Endothelial cell of umbilical vein (primary cell): Measurements from ENCODE around the gene BLVRA. TPM values are rescaled to one million over a fixed set of nuclear protein-coding genes. Genes with fewer than 3 reads are reported as not detected.

Source experiments
- BruUV-seq: library from RNA; stranded (reverse); fragments of 400-500 nt; replicated peaks from 2 replicates; lab custom pipeline; 2021; lab: Mats Ljungman, UMichigan
- CTCF ChIA-PET: fragments of 300-600, 350-600 bp; sonication (Branson Sonifier 250); formaldehyde crosslinking; loops from one replicate; lab custom pipeline; 2021; ENCODE audit warnings: antibody characterized with exemption, inconsistent platforms; lab: Charles Lee
- POLR2A ChIA-PET: fragments of 300-600, 350-600 bp; sonication (Branson Sonifier 250); formaldehyde crosslinking; loops from one replicate; lab custom pipeline; 2021; ENCODE audit warnings: antibody characterized with exemption, inconsistent platforms; lab: Charles Lee
- DNase-seq: peaks from one replicate; pipeline ENCODE4 v3.0.0-alpha.2; 2011; ENCODE audit warnings: low read depth, low spot score
- FAIRE-seq: peaks from 2 replicates; lab custom pipeline; 2011; peaks lifted over from hg19 to GRCh38; lab: Jason Lieb, UNC
- H2AFZ ChIP-seq: 2 replicates; pipeline ENCODE4 v1.6.0; 2012; ENCODE audit warnings: low read depth, low read length, control low read depth, inconsistent platforms
- H3K27ac ChIP-seq: 2 replicates; pipeline ENCODE4 v1.5.1; 2011; ENCODE audit warnings: low read depth, mild to moderate bottlenecking, control low read depth, low read length, moderate library complexity; ENCODE audit not compliant: insufficient read depth
- H3K27me3 ChIP-seq, 2 experiments: 2 replicates each; pipeline versions ENCODE4 v1.6.0 to v1.6.1; 2011; ENCODE audit warnings: low read length in 2 of 2, mixed read lengths in 1 of 2; ENCODE audit not compliant: control insufficient read depth in 2 of 2, insufficient read depth in 2 of 2
- H3K36me3 ChIP-seq, 2 experiments: 2 replicates in 1 of 2; 3 replicates in 1 of 2; pipeline ENCODE4 v1.5.1; 2011; ENCODE audit warnings: low read length in 2 of 2, mild to moderate bottlenecking in 1 of 2, moderate library complexity in 1 of 2; ENCODE audit not compliant: control insufficient read depth in 2 of 2, insufficient read depth in 2 of 2; ENCODE audit errors: extremely low read depth in 1 of 2
- H3K4me1 ChIP-seq: 3 replicates; pipeline ENCODE4 v1.5.1; 2011; ENCODE audit warnings: mild to moderate bottlenecking, low read length; ENCODE audit not compliant: control insufficient read depth, insufficient read depth; ENCODE audit errors: extremely low read depth
- H3K4me2 ChIP-seq: 2 replicates; pipeline ENCODE4 v1.6.1; 2011; ENCODE audit warnings: low read length, control low read depth, mixed read lengths; ENCODE audit not compliant: insufficient read depth
- H3K4me3 ChIP-seq, 3 experiments: fragments of 200-600 bp in 1 of 3; sonication (generic), shearing (Covaris generic) in 1 of 3; replicated peaks in 1 of 3; 2 replicates each; pipeline ENCODE4 v1.5.1; 2011 to 2016; ENCODE audit warnings: control low read depth in 3 of 3, low read length in 3 of 3, mild to moderate bottlenecking in 2 of 3, inconsistent platforms in 1 of 3, low read depth in 1 of 3, moderate library complexity in 1 of 3; ENCODE audit not compliant: insufficient read depth in 1 of 3
- H3K79me2 ChIP-seq: 2 replicates; pipeline ENCODE4 v1.6.0; 2012; ENCODE audit warnings: low read length, inconsistent platforms; ENCODE audit not compliant: control insufficient read depth, insufficient read depth
- H3K9ac ChIP-seq: replicated peaks from 2 replicates; pipeline ENCODE3; 2011; ENCODE audit warnings: low read length, control low read depth; ENCODE audit not compliant: insufficient read depth; ENCODE audit errors: extremely low read depth
- H3K9me1 ChIP-seq: replicated peaks from 3 replicates; pipeline ENCODE4 v1.6.0; 2011; ENCODE audit warnings: mild to moderate bottlenecking, low read length; ENCODE audit not compliant: control insufficient read depth, insufficient read depth; ENCODE audit errors: extremely low read depth
- H3K9me3 ChIP-seq: replicated peaks from 2 replicates; pipeline ENCODE4 v1.5.1; 2012; ENCODE audit warnings: low read length, inconsistent platforms; ENCODE audit not compliant: control insufficient read depth, insufficient read depth
- H4K20me1 ChIP-seq: replicated peaks from 2 replicates; pipeline ENCODE3; 2011; ENCODE audit warnings: mild to moderate bottlenecking, low read length; ENCODE audit not compliant: control insufficient read depth, insufficient read depth; ENCODE audit errors: extremely low read depth
- EZH2 ChIP-seq: IDR thresholded peaks from 2 replicates; pipeline ENCODE4 v1.6.1; 2012; ENCODE audit warnings: borderline replicate concordance, low read depth, mild to moderate bottlenecking, moderate library complexity, low read length, inconsistent platforms; ENCODE audit not compliant: severe bottlenecking
- FOS ChIP-seq: IDR thresholded peaks from 2 replicates; pipeline ENCODE4 v1.6.1; 2011; ENCODE audit warnings: mild to moderate bottlenecking, low read length, moderate library complexity, borderline replicate concordance; ENCODE audit not compliant: insufficient read depth
- GATA2 ChIP-seq: IDR thresholded peaks from 2 replicates; pipeline ENCODE4 v1.7.0; 2011; ENCODE audit warnings: low read depth, mild to moderate bottlenecking, moderate library complexity, mixed read lengths, low read length; ENCODE audit not compliant: insufficient read length, insufficient read depth
- JUN ChIP-seq: IDR thresholded peaks from 2 replicates; pipeline ENCODE4 v1.6.1; 2011; ENCODE audit warnings: borderline replicate concordance, low read depth; ENCODE audit not compliant: insufficient read length, insufficient read depth
- MYC ChIP-seq: IDR thresholded peaks from one replicate; pipeline ENCODE4 v1.6.1; 2011; ENCODE audit warnings: mild to moderate bottlenecking, low read depth, low read length
- POLR2A ChIP-seq: IDR thresholded peaks from 2 replicates; pipeline ENCODE4 v1.6.1; 2012; ENCODE audit warnings: low read depth, mild to moderate bottlenecking, control low read depth, low read length
- POLR2AphosphoS5 ChIP-seq: IDR thresholded peaks from 2 replicates; pipeline ENCODE4 v1.6.1; 2012; ENCODE audit warnings: low read depth, mild to moderate bottlenecking, control low read depth, low read length, moderate library complexity; ENCODE audit not compliant: insufficient read depth
- dilution Hi-C: fragments of 300-500 bp; cut with MboI; formaldehyde crosslinking; loops from one replicate; pipeline ENCODE4 v1.15.0; 2019; ENCODE audit warnings: low sequenced_read_pairs; ENCODE audit not compliant: extremely low pct_ligation_motif_present
- intact Hi-C: fragments of 100-400 bp; cut with micrococcal nuclease; formaldehyde crosslinking; loops from one replicate; pipeline ENCODE4 v1.10.0; 2022
- polyA plus RNA-seq, 4 experiments: library from polyadenylated mRNA; depleted of rRNA in 3 of 4; stranded (reverse) in 3 of 4; unstranded in 1 of 4; fragments of >200 nt; gene quantifications; 2 replicates each; pipeline versions ENCODE4 v1.2.1 to v1.2.3, GENCODE V29; 2011 to 2012; ENCODE audit warnings: missing spikeins in 1 of 4
- total RNA-seq: library from RNA; stranded (reverse); gene quantifications from 2 replicates; pipeline ENCODE4 v1.2.3, GENCODE V29; 2021
- TF ChIP-seq, protein P1 (sequence below), 2 donors: IDR thresholded peaks; 1 replicate in 1 of 2; 2 replicates in 1 of 2; pipeline ENCODE4 v1.5.1; 2011; ENCODE audit warnings: low read length in 2 of 2, mild to moderate bottlenecking in 2 of 2, moderate library complexity in 2 of 2, control low read depth in 1 of 2, inconsistent platforms in 1 of 2, low read depth in 1 of 2; ENCODE audit not compliant: insufficient read depth in 1 of 2; ENCODE audit errors: extremely low read depth in 1 of 2
- TF ChIP-seq, protein P2 (sequence below): IDR thresholded peaks from 2 replicates; pipeline ENCODE4 v1.6.1; 2011; ENCODE audit not compliant: insufficient read depth, insufficient read length

BLVRA gene
- total and polyA plus RNA-seq, 2 donors (not counting 3 experiments of a cell fraction or from before 2014, with no cell fraction given) = 24.0 to 34.5 TPM

DNA sequence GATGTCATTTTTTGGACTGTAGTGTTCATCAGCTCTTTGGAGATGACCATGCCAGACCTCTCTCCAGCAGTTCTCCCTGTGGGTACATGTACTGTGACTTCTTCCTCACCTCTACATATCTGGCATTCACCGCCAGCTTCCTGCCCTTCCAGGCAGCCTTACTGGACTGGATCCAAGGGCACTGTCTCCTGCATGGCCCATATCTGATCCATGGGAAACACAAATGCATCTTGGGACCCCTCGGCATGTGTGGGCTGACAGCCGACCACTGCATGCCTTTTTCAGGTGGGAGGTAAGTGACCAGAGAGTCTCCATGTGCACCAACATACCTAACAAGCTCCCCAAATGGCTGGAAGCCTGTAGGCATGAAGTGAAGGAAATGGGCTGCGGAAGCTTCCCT is 3.9 kb upstream of the BLVRA start:
- dilution Hi-C loops = no loop called here

DNA sequence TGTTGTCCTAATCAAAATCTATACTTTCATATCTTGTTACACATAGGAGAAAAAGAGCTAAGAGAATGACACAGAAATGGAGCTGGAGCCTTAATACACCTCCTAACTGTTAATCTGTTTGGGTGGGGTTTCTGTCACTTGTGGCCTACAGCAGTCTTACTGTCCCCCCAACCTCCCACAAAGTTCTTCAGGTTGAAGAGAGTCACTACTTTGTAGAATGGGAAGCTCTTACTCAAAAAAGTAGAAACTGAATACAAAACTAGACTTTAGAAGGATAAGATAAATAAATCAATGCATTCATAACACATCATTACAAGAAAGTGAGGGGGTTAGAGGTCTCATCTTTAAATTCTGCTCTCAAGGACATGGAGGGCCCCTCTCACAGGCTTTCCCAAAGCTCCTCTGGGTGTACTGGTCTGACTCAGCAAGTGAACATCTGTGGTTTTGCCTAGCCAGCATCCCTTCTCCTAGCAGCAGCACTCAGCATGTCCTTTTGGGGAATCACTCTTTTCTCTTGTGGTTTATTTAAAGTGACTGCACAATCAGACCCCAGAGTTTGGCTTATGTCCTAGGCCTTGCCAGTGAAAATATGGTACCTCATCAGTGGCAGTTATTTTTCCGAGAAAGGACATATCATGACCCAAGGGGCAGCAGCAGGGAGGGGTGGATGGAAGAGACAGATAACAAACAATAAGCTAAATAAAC is 2.0 kb upstream of the BLVRA start:
- no peaks in the 10 kb centered on the region for H4K20me1 ChIP-seq
- BruUV-seq = no TSS peak
- TF ChIP-seq FOS (no peak), GATA2 (no peak), JUN (no peak), POLR2A (no peak), POLR2AphosphoS5 (no peak), EZH2 (no peak), MYC (no peak)
- TF ChIP-seq, protein P1, sequence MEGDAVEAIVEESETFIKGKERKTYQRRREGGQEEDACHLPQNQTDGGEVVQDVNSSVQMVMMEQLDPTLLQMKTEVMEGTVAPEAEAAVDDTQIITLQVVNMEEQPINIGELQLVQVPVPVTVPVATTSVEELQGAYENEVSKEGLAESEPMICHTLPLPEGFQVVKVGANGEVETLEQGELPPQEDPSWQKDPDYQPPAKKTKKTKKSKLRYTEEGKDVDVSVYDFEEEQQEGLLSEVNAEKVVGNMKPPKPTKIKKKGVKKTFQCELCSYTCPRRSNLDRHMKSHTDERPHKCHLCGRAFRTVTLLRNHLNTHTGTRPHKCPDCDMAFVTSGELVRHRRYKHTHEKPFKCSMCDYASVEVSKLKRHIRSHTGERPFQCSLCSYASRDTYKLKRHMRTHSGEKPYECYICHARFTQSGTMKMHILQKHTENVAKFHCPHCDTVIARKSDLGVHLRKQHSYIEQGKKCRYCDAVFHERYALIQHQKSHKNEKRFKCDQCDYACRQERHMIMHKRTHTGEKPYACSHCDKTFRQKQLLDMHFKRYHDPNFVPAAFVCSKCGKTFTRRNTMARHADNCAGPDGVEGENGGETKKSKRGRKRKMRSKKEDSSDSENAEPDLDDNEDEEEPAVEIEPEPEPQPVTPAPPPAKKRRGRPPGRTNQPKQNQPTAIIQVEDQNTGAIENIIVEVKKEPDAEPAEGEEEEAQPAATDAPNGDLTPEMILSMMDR (IDR thresholded peaks at IDR 0.05; ENCODE audit: extremely low read depth in 1 of 2, insufficient read depth in 1 of 2, low read depth in 1 of 2, low read length in 2 of 2) = no peak
- TF ChIP-seq, protein P2, sequence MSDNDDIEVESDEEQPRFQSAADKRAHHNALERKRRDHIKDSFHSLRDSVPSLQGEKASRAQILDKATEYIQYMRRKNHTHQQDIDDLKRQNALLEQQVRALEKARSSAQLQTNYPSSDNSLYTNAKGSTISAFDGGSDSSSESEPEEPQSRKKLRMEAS = no peak
- H3K4me2 ChIP-seq = no peak overlapping the region
- no peak overlapping the region for H3K4me3 ChIP-seq
- no peak for DNase-seq
- dilution Hi-C loops = no loop called here
- intact Hi-C loops = no loop called here
- H3K27ac ChIP-seq = no peak overlapping the region
- no peak overlapping the region for H2AFZ ChIP-seq
- no peak for FAIRE-seq
- POLR2A ChIA-PET = no interaction called here
- H3K4me1 ChIP-seq = peaks cover 4% of the 10 kb centered on the region
- no peaks in the 10 kb centered on the region for H3K36me3 ChIP-seq
- no peak overlapping the region for H3K9ac ChIP-seq
- H3K79me2 ChIP-seq = no peaks in the 10 kb centered on the region
- H3K9me1 ChIP-seq = no peaks in the 10 kb centered on the region
- peaks cover 0 to 5% of the 10 kb centered on the region in 2 experiments for H3K27me3 ChIP-seq
- no peaks in the 10 kb centered on the region for H3K9me3 ChIP-seq
- CTCF ChIA-PET = interaction anchor here (0.9 kb wide), 1 partner anchor 174 kb away, joined by 3 read pairs; the partner anchor contains the start of gene STK17A

More for the DNA sequence above, 3.9 kb upstream of the BLVRA start:
- Histone ChIP-seq H3K79me2 (no peaks in the 10 kb centered on the region), H4K20me1 (no peaks in the 10 kb centered on the region), H3K9ac (no peak overlapping the region), H3K9me1 (no peaks in the 10 kb centered on the region), H3K9me3 (no peaks in the 10 kb centered on the region), H3K4me3 (no peak overlapping the region), H2AFZ (no peak overlapping the region), H3K27ac (no peak overlapping the region), H3K4me2 (no peak overlapping the region), H3K27me3 (peaks cover 2 to 5% of the 10 kb centered on the region in 2 experiments), H3K4me1 (peaks cover 4% of the 10 kb centered on the region), H3K36me3 (no peaks in the 10 kb centered on the region)
- no peak for TF ChIP-seq GATA2
- no peak for TF ChIP-seq POLR2A
- TF ChIP-seq POLR2AphosphoS5 = no peak
- intact Hi-C loops = no loop called here
- DNase-seq (no peak), FAIRE-seq (no peak)
- ChIA-PET POLR2A (no interaction called here), CTCF (interaction anchor here (1.0 kb wide), 1 partner anchor 172 kb away, joined by 3 read pairs; the partner anchor contains the start of gene STK17A)
- BruUV-seq = no TSS peak
